Stromal cell of bone marrow (primary cell): ENCODE data around the gene MRM3.
"Not testable (repeated sequence)": the region's sequence is repeated elsewhere in the genome, so short reads cannot be mapped to it uniquely, and the experiment has no call there.

ENCODE experiments used
- DNase-seq: peaks from one replicate; pipeline ENCODE4 v3.0.0-alpha.2; 2012; ENCODE audit warnings: low read depth

Gene MRM3

GRCh38 chr17:826778-827177 lies 44.6 kb downstream of the MRM3 start:
- DNase-seq: no peak

- peak; percentile 67 for DNase-seq
Measured at GRCh38 chr17:828761-829160, 46.6 kb downstream of the MRM3 start.

DNA sequence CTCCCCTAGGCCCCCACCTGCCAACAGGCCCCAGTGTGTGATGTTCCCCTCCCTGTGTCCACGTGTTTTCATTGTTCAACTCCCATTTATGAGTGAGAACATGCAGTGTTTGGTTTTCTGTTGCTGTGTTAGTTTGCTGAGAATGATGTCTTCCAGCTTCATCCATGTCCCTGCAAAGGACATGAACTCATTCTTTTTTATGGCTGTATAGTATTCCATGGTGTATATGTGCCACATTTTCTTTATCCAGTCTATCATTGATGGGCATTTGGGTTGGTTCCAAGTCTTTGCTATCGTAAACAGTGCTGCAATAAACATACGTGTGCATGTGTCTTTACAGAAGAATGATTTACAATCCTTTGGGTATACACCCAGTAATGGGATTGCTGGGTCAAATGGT lies 47.5 kb downstream of the MRM3 start:
- not testable (repeated sequence) for DNase-seq

- no peak for DNase-seq
Measured at GRCh38 chr17:830381-830780, 48.2 kb downstream of the MRM3 start.

- DNase-seq: no peak
Measured at GRCh38 chr17:830950-831349, 48.8 kb downstream of the MRM3 start.

GRCh38 chr17:834136-834535 lies 52.0 kb downstream of the MRM3 start:
- DNase-seq: no peak

GRCh38 chr17:835263-835662 lies 53.1 kb downstream of the MRM3 start:
- DNase-seq: peak; percentile 98

DNA sequence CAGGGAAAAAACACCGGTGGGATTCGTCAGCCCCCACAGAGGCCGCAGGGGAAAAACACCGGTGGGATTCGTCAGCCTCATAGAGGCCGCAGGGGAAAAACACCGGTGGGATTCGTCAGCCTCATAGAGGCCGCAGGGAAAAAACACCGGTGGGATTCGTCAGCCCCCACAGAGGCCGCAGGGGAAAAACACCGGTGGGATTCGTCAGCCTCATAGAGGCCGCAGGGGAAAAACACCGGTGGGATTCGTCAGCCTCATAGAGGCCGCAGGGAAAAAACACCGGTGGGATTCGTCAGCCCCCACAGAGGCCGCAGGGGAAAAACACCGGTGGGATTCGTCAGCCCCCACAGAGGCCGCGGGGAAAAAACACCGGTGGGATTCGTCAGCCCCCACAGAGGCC lies 53.6 kb downstream of the MRM3 start:
- DNase-seq: not testable (repeated sequence)

DNA sequence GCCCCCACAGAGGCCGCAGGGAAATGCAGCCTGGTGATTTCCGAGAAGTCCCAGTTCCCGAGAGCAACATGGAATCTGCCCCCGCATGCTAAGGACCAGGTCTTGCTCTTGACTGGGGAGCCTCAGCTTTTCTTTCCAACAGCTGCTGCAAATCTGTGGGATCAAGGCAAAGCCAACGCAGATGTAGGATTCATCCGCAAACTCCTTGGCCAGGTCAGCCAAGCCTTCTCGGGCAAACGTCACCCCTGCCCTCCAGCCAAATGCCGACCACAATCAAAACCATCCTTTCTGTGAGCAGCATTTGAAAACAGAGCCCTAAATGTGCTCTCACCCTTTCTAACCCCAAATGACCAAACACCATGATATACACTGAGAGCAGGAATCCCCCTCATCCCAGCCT lies 54.0 kb downstream of the MRM3 start:
- DNase-seq: no peak

- no peak for DNase-seq
Measured at GRCh38 chr17:838486-838885, 56.3 kb downstream of the MRM3 start.

GRCh38 chr17:841313-841712 lies 59.2 kb downstream of the MRM3 start:
- DNase-seq: no peak
